ENCODE measurements around the gene PGLYRP4.
"Not testable (repeated sequence)": the region's sequence is repeated elsewhere in the genome, so short reads cannot be mapped to it uniquely, and the experiment has no call there.

PGLYRP4 gene

GRCh38 chr1:153356392-153357075 lies 7.9 kb upstream of the PGLYRP4 start:
- FAIRE-seq (no peak), DNase-seq (ENCODE audit: low spot score) (no peak)

- peak; percentile 80 for DNase-seq (ENCODE audit: low spot score)
- FAIRE-seq, result no peak
Measured at GRCh38 chr1:153355445-153356071, 6.9 kb upstream of the PGLYRP4 start.

GRCh38 chr1:153354515-153355193 lies 6.0 kb upstream of the PGLYRP4 start:
- no peak for DNase-seq (ENCODE audit: low spot score)
- no peak for FAIRE-seq

GRCh38 chr1:153353226-153353947 lies 4.7 kb upstream of the PGLYRP4 start:
- DNase-seq (ENCODE audit: low spot score) (peak; percentile 62), FAIRE-seq (no peak)

GRCh38 chr1:153352523-153352922 lies 3.9 kb upstream of the PGLYRP4 start:
- DNase-seq (ENCODE audit: low spot score) (peak; percentile 79), FAIRE-seq (no peak)

GRCh38 chr1:153350321-153350957 lies 1.8 kb upstream of the PGLYRP4 start:
- FAIRE-seq (no peak), DNase-seq (ENCODE audit: low spot score) (no peak)

GRCh38 chr1:153349363-153350320 lies 1.0 kb upstream of the PGLYRP4 start:
- no peak for FAIRE-seq
- DNase-seq (ENCODE audit: low spot score), result peak; percentile 32

- no peak for FAIRE-seq
Measured at GRCh38 chr1:153347856-153348255, 785 bp downstream of the PGLYRP4 start.

GRCh38 chr1:153347049-153347448 lies 1.6 kb downstream of the PGLYRP4 start:
- DNase-seq (ENCODE audit: low spot score); FAIRE-seq: not testable (repeated sequence)

More at GRCh38 chr1:153347856-153348255, 785 bp downstream of the PGLYRP4 start:
- no peak for DNase-seq (ENCODE audit: low spot score)

GRCh38 chr1:153346077-153346723 lies 2.4 kb downstream of the PGLYRP4 start:
- DNase-seq (ENCODE audit: low spot score), result no peak
- no peak for FAIRE-seq

GRCh38 chr1:153345187-153346076 lies 3.2 kb downstream of the PGLYRP4 start:
- FAIRE-seq, result no peak
- DNase-seq (ENCODE audit: low spot score), result no peak

GRCh38 chr1:153344718-153345025 lies 4.0 kb downstream of the PGLYRP4 start:
- DNase-seq (ENCODE audit: low spot score) (no peak), FAIRE-seq (no peak)

- DNase-seq (ENCODE audit: low spot score), result no peak
- FAIRE-seq, result no peak
Measured at GRCh38 chr1:153343811-153344717, 4.6 kb downstream of the PGLYRP4 start.

GRCh38 chr1:153343040-153343681 lies 5.5 kb downstream of the PGLYRP4 start:
- no peak for FAIRE-seq

GRCh38 chr1:153342178-153342577 lies 6.5 kb downstream of the PGLYRP4 start:
- no peak for FAIRE-seq
- DNase-seq (ENCODE audit: low spot score), result no peak

More at GRCh38 chr1:153343040-153343681, 5.5 kb downstream of the PGLYRP4 start:
- no peak for DNase-seq (ENCODE audit: low spot score)

- no peak for FAIRE-seq
- DNase-seq (ENCODE audit: low spot score), result no peak
Measured at GRCh38 chr1:153341431-153341934, 7.2 kb downstream of the PGLYRP4 start.

GRCh38 chr1:153340356-153340755 lies 8.3 kb downstream of the PGLYRP4 start:
- no peak for DNase-seq (ENCODE audit: low spot score)
- FAIRE-seq, result no peak

Measured in urothelium cell line (cell line).